Measurements from ENCODE around the gene TUBB2B.

TUBB2B gene

GRCh38 chr6:3227363-3228045, at the start of gene TUBB2B:
TUBB2B (minus strand) TSS chr6:3227653; CDS start chr6:3227543, 110 bp downstream.
- no peak for DNase-seq (ENCODE audit: low read depth, low spot score)

GRCh38 chr6:3277251-3277650, 49.8 kb upstream of the TUBB2B start:
- no peak for DNase-seq (ENCODE audit: low read depth, low spot score)

GRCh38 chr6:3276174-3277167, 49.0 kb upstream of the TUBB2B start:
- DNase-seq (ENCODE audit: low read depth, low spot score) = no peak

GRCh38 chr6:3273707-3274521, 46.5 kb upstream of the TUBB2B start:
- DNase-seq (ENCODE audit: low read depth, low spot score) = no peak

GRCh38 chr6:3272911-3273547, 45.6 kb upstream of the TUBB2B start:
- no peak for DNase-seq (ENCODE audit: low read depth, low spot score)

- no peak for DNase-seq (ENCODE audit: low read depth, low spot score)
Observed at GRCh38 chr6:3271756-3272155, 44.3 kb upstream of the TUBB2B start.

GRCh38 chr6:3270258-3270657, 42.8 kb upstream of the TUBB2B start:
- DNase-seq (ENCODE audit: low read depth, low spot score) = no peak

GRCh38 chr6:3269281-3269975, 42.0 kb upstream of the TUBB2B start:
- no peak for DNase-seq (ENCODE audit: low read depth, low spot score)

- DNase-seq (ENCODE audit: low read depth, low spot score) = no peak
Observed at GRCh38 chr6:3268680-3269079, 41.2 kb upstream of the TUBB2B start.

- no peak for DNase-seq (ENCODE audit: low read depth, low spot score)
Observed at GRCh38 chr6:3267162-3267561, 39.7 kb upstream of the TUBB2B start.

GRCh38 chr6:3266170-3266569, 38.7 kb upstream of the TUBB2B start:
- DNase-seq (ENCODE audit: low read depth, low spot score) = no peak

GRCh38 chr6:3265671-3266070, 38.2 kb upstream of the TUBB2B start:
- no peak for DNase-seq (ENCODE audit: low read depth, low spot score)

GRCh38 chr6:3264356-3264755, 36.9 kb upstream of the TUBB2B start:
- no peak for DNase-seq (ENCODE audit: low read depth, low spot score)

GRCh38 chr6:3263096-3263495, 35.6 kb upstream of the TUBB2B start:
- no peak for DNase-seq (ENCODE audit: low read depth, low spot score)

- DNase-seq (ENCODE audit: low read depth, low spot score) = no peak
Observed at GRCh38 chr6:3261921-3262320, 34.5 kb upstream of the TUBB2B start.

- no peak for DNase-seq (ENCODE audit: low read depth, low spot score)
Observed at GRCh38 chr6:3261518-3261820, 34.0 kb upstream of the TUBB2B start.

GRCh38 chr6:3260772-3261517, 33.5 kb upstream of the TUBB2B start:
- DNase-seq (ENCODE audit: low read depth, low spot score) = no peak

GRCh38 chr6:3260296-3260695, 32.8 kb upstream of the TUBB2B start:
- DNase-seq (ENCODE audit: low read depth, low spot score) = no peak

GRCh38 chr6:3259491-3259958, 32.1 kb upstream of the TUBB2B start:
- DNase-seq (ENCODE audit: low read depth, low spot score) = no peak
